ENCODE data around the gene MIER1.

The MIER1 gene

GRCh38 chr1:66925558-66925910, 744 bp downstream of the MIER1 start:
- Histone ChIP-seq H3K9me3 (replicated peaks; ENCODE audit: insufficient read depth, low read length) (no peaks in the 10 kb centered on the region), H3K4me3 (ENCODE audit: low read length) (peak overlapping the region; percentile 88), H3F3A (ENCODE audit: insufficient read depth, low read length) (peaks cover 29% of the 10 kb centered on the region), H3K79me2 (ENCODE audit: low read length) (peaks cover 57% of the 10 kb centered on the region), H4K20me1 (ENCODE audit: insufficient read depth, low read length) (no peaks in the 10 kb centered on the region), H3K36me3 (replicated peaks; ENCODE audit: insufficient read depth, low read length) (no peaks in the 10 kb centered on the region), H3K27ac (ENCODE audit: low read length) (peak overlapping the region; percentile 71), H2AFZ (ENCODE audit: low read length) (peak overlapping the region; percentile 77), H3K27me3 (replicated peaks; ENCODE audit: insufficient read depth, low read length) (no peaks in the 10 kb centered on the region), H3K4me1 (ENCODE audit: low read length) (peaks cover 13% of the 10 kb centered on the region), H3K4me2 (ENCODE audit: low read depth, low read length) (peak overlapping the region; percentile 90), H3K9me2 (replicated peaks; ENCODE audit: insufficient read depth, low read length) (no peaks in the 10 kb centered on the region), H3K9ac (ENCODE audit: low read length) (peak overlapping the region; percentile 90)
- no peak for DNase-seq
- TF ChIP-seq, protein P1, sequence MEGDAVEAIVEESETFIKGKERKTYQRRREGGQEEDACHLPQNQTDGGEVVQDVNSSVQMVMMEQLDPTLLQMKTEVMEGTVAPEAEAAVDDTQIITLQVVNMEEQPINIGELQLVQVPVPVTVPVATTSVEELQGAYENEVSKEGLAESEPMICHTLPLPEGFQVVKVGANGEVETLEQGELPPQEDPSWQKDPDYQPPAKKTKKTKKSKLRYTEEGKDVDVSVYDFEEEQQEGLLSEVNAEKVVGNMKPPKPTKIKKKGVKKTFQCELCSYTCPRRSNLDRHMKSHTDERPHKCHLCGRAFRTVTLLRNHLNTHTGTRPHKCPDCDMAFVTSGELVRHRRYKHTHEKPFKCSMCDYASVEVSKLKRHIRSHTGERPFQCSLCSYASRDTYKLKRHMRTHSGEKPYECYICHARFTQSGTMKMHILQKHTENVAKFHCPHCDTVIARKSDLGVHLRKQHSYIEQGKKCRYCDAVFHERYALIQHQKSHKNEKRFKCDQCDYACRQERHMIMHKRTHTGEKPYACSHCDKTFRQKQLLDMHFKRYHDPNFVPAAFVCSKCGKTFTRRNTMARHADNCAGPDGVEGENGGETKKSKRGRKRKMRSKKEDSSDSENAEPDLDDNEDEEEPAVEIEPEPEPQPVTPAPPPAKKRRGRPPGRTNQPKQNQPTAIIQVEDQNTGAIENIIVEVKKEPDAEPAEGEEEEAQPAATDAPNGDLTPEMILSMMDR (IDR thresholded peaks at IDR 0.05; ENCODE audit: low read length): no peak
- TF ChIP-seq EZH2 (optimal IDR thresholded peaks at IDR 0.05; ENCODE audit: low read depth, low read length) (no peak), EZH2phosphoT487 (IDR thresholded peaks at IDR 0.05; ENCODE audit: low read length) (no peak)

GRCh38 chr1:66925944-66926343, 1.2 kb downstream of the MIER1 start:
- H4K20me1 ChIP-seq (ENCODE audit: insufficient read depth, low read length): no peaks in the 10 kb centered on the region
- peaks cover 61% of the 10 kb centered on the region for H3K79me2 ChIP-seq (ENCODE audit: low read length)
- DNase-seq: peak; percentile 27
- no peaks in the 10 kb centered on the region for H3K36me3 ChIP-seq (replicated peaks; ENCODE audit: insufficient read depth, low read length)
- peak overlapping the region; percentile 90 for H3K4me2 ChIP-seq (ENCODE audit: low read depth, low read length)
- TF ChIP-seq, protein P1 (IDR thresholded peaks at IDR 0.05; ENCODE audit: low read length): no peak
- no peak for TF ChIP-seq EZH2 (optimal IDR thresholded peaks at IDR 0.05; ENCODE audit: low read depth, low read length)
- TF ChIP-seq EZH2phosphoT487 (IDR thresholded peaks at IDR 0.05; ENCODE audit: low read length): no peak
- H2AFZ ChIP-seq (ENCODE audit: low read length): peak overlapping the region; percentile 77; the same call in 1 of the 2 replicates
- H3K9me2 ChIP-seq (replicated peaks; ENCODE audit: insufficient read depth, low read length): no peaks in the 10 kb centered on the region
- H3K9me3 ChIP-seq (replicated peaks; ENCODE audit: insufficient read depth, low read length): no peaks in the 10 kb centered on the region
- peak overlapping the region; percentile 90 for H3K9ac ChIP-seq (ENCODE audit: low read length)
- peak overlapping the region; percentile 71; the same call in 1 of the 2 replicates for H3K27ac ChIP-seq (ENCODE audit: low read length)
- peaks cover 31% of the 10 kb centered on the region for H3F3A ChIP-seq (ENCODE audit: insufficient read depth, low read length)
- H3K4me3 ChIP-seq (ENCODE audit: low read length): peak overlapping the region; percentile 88
- H3K4me1 ChIP-seq (ENCODE audit: low read length): peaks cover 13% of the 10 kb centered on the region
- H3K27me3 ChIP-seq (replicated peaks; ENCODE audit: insufficient read depth, low read length): no peaks in the 10 kb centered on the region

- Histone ChIP-seq H3K4me1 (ENCODE audit: low read length) (peaks cover 13% of the 10 kb centered on the region), H3K4me2 (ENCODE audit: low read depth, low read length) (no peak overlapping the region), H3K79me2 (ENCODE audit: low read length) (peaks cover 77% of the 10 kb centered on the region), H4K20me1 (ENCODE audit: insufficient read depth, low read length) (no peaks in the 10 kb centered on the region), H3K9me3 (replicated peaks; ENCODE audit: insufficient read depth, low read length) (no peaks in the 10 kb centered on the region), H3F3A (ENCODE audit: insufficient read depth, low read length) (peaks cover 31% of the 10 kb centered on the region), H3K36me3 (replicated peaks; ENCODE audit: insufficient read depth, low read length) (no peaks in the 10 kb centered on the region), H3K9ac (ENCODE audit: low read length) (no peak overlapping the region), H3K4me3 (ENCODE audit: low read length) (no peak overlapping the region), H2AFZ (ENCODE audit: low read length) (no peak overlapping the region), H3K27ac (ENCODE audit: low read length) (no peak overlapping the region), H3K9me2 (replicated peaks; ENCODE audit: insufficient read depth, low read length) (no peaks in the 10 kb centered on the region), H3K27me3 (replicated peaks; ENCODE audit: insufficient read depth, low read length) (no peaks in the 10 kb centered on the region)
- TF ChIP-seq, protein P1 (IDR thresholded peaks at IDR 0.05; ENCODE audit: low read length): no peak
- TF ChIP-seq EZH2 (optimal IDR thresholded peaks at IDR 0.05; ENCODE audit: low read depth, low read length): no peak
- no peak for TF ChIP-seq EZH2phosphoT487 (IDR thresholded peaks at IDR 0.05; ENCODE audit: low read length)
- no peak for DNase-seq
Measured at GRCh38 chr1:66927528-66927927, 2.7 kb downstream of the MIER1 start.

Measured in MM.1S (cell line).